HTR-8/SVneo (cell line): ENCODE data around the gene TBX4.

ENCODE experiments used
- DNase-seq: peaks from one replicate; pipeline ENCODE4 v3.0.0; 2011; ENCODE audit warnings: low spot score, mixed read lengths; ENCODE audit not compliant: insufficient read length
- FAIRE-seq: peaks from 2 replicates; lab custom pipeline; 2011; peaks lifted over from hg19 to GRCh38; lab: Jason Lieb, UNC

Gene TBX4

DNA sequence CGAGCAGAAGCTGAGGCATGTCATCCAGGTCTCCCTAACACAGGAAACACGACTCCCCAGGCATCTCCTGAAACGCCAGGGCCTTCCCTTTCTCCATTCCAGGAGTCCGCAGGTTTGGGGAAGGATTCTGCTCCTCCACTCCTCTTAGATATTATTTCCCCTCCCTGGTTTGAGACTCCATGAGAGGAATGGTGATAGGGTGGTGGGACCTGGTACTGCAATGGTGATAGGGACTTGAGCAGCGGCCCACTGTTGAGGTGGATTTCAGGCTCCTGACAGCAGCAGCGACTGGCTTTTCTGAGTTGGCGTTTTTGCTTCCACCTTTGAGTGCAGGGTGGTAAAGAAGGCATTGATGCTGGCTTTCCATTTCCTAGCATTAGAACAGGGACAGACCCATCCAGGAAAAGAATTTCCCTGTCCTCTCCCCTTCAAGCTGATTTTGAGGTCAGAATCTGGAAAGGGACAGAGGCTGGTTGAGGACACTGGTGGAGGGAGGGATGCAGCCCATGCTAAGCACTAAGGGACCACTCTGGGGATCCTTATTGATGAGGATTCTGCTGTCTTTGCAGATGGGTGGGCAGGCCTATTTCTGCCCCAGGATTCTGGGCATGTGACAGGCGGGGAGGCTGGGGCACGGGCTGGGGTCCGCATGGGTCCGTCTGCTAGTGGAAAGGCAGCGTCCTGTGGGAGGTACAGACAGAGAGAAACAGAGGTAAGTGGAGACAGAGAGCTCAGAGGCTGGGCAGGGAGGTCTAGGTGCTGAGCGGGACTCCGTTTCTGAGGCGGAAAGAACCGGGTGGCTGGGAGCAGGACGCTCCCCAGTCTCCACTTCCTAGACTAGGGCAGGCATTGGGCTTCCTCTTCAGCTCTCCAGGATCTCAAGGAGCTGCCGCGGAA lies 1.3 kb upstream of the TBX4 start:
- DNase-seq (no peak), FAIRE-seq (peak; percentile 40)

DNA sequence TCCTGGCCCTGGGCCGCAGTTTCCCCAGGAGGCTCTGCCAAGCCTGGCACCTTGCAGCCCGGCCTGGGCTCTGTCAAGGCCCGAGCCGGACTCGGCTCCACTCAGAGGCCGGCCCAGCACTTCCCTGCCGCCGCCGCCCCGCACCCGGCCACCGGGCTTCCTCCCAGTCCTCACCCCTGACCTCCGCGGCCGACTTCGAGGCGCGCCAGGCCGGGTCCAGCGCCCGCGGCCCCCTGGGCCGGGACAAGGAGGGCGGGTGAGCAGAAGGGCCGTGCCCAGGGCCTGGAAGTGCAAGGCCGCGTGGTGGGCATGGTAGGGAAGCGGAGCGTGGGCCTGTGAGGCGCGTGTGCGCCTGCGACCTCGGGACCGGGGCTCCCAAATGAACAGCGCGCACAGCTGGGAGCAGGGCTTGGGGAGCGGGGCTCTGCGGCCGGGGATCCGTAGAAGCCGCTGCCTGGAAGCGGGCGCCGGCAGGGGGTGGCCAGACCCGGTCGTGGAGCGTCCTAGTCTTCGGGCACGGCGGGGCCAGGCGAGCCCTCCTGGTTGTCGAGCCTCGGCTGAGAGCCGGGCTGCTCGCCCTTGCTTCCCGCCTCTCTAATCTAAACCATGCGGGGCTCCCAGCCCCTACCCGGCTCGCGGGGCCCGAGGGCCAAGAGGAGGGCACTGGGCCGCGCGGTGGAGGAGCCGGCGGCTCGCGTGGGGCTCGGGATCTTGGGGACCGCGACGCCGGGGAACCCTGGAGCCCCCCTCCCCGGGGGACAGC lies 503 bp upstream of the TBX4 start:
- FAIRE-seq, result no peak

DNA sequence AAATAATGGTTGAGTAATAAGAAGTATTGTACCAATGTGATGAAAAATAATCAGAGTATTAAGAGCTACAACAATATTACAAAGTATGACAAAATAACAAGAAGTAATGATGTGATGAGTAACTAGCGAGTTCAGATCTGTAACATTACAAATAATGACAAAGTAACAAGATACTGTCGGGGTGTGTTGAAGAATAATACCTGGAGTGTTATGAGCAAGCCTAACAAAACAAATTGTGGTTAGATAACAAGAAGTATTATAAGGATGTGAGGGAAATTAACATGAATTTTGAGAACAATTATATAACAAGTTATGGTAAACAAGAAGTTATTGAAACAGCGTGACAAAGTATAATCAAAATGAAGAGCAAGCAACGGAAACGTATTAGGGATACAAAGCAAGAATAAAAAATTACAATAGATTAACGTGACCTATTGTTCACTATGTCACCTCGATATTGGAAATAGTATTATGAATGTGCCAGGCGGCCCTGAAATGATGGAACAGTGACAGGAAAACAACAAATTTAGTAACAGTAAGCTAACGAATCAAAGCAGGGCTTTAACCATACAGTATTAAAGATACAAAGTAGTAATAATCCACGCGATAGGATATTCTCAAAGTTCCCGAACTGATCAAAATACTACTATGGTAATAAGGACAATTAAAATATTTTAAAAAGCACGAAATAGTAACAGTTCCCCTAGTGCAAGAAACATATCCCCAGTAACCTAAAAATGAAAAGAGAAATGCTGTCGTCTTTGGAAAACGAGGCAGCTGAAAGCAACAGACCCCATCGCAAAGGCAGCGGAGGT lies 1.6 kb downstream of the TBX4 start:
- peak; percentile 49 for FAIRE-seq
- DNase-seq, result no peak

More for the DNA sequence above, 503 bp upstream of the TBX4 start:
- no peak for DNase-seq

DNA sequence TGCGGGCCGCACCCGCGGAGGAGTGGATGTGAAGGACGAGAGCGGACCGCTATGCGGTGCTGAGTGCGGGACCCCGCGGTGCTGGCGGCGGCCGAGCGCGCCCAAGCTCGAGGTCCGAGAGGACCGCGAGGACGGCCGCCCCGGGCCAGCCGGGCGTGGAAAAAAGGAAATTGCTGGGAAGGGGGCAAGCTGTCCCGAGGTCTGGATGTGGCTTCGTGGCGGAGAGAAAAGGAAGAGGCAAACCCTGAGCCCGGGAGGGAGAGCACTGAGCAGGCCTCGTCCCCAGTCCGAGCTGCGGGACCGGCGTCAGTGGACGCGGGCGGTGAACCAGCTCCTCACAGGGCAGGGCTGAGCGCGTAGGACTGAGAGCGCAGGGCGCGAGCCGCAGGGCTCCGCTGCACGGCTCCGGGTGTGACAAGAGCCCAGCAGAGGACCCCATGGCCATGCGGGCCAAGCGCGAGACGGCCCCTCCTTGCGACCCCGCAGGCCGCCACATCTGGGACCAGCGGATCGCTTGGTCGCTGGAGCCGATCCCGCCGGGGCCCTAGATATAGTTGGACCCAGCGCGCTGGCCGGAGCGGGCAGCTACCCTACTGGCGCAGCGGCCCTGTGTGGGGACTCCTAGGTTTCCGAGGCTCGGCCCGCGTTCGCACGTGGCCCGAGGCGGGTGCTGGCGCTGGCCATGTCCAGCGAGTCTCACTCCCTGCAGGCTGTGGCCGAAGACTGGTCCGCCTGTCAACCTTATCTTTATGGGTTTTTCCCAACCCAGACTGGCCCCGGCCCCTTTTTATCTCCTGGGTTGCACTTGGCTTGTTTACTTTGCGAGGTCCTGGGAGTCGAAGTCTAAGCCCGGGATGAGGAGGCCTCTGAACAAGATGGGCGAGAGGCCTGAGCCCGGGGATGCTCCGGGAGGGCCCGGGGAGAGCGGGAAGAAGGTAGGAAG lies 2.4 kb downstream of the TBX4 start:
- DNase-seq (no peak), FAIRE-seq (no peak)

DNA sequence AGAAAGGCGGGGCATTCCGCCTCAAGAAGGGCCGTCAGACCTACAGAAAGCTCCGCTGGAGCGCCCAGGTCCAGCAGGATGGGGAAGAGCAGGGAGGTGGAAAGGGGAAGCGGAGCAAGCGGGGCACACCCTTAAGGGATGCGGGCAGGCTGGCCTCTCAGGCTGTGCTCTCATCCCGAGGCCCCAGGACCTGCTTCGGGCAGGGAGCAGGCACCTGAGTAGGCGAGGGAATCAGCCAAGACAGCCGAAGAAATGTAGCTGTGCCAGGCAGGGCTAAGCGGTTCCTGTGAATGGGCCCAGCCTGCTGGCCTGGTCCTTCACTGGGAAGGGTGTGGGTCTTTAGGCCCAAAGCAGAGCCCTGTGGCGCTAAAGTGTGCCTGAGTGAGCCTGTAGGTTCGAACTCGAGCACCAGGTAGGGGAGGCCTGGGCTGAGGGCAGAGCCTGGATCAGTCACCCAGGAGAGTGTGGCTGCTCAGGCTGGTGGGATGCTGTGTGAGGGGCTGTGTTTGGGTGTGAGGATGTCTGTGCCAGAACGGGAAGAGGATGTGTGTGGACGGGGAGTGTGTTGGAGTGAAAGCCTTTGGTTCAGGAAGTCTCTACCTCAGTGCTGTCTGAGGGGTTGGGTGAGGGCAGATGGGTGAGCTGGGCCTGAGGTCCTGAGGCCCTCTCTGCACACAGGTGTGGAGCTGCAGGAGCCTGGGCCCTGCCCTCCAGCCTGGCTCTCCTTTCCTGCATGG lies 3.3 kb downstream of the TBX4 start:
- DNase-seq (no peak), FAIRE-seq (peak; percentile 81)

DNA sequence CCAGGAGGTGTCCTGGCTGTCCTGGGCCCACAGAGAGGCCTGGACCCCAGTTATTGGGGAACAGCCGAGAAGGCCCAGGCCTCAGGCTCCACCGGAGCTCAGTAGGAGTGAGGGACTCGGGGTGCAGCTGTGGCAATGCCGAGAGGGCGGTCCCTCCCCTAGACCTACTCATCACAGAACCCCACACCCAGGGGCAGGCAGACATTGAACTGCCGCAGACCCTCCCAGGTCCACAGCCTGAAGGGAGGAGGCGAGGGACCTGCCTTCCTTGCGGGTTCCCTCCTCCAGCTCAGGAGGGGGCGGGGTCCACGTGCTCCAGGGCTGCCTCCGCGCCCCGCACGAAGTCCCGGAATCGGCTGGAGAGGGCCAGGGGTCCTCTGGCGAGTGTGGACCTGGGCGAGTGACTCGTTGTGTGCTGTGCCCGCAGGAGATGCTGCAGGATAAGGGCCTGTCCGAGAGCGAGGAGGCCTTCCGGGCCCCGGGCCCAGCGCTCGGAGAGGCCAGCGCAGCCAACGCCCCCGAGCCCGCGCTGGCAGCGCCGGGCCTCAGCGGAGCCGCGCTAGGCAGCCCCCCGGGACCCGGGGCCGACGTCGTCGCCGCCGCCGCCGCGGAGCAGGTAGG lies 3.9 kb downstream of the TBX4 start:
- no peak for FAIRE-seq
- DNase-seq, result no peak

DNA sequence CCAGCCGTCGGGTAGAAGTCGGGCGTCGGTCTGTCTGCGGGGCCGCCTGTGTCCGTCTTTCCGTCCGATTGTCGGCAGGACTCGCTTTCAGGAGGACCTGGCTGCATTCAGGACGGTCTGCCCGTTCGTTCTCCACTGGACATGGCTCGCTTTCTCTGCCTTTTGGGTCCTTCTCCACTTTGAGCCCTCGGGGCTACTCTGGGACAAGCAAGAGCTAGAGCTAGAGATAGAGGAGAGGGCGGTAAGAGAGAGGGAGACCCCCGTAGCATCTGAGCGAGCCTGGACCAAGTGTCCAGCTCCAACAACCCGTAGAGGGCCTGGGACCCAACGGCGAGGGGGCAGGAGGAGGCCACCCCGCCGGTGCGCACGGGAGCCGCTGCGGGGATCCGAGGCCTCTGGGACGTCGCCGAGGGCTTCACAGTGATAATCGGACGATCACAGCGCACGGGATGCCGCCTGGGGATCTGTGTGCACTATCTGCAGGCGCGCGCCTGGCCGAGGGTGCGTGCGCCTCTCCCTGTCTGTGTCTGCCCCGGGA lies 4.5 kb downstream of the TBX4 start:
- FAIRE-seq (no peak), DNase-seq (no peak)

DNA sequence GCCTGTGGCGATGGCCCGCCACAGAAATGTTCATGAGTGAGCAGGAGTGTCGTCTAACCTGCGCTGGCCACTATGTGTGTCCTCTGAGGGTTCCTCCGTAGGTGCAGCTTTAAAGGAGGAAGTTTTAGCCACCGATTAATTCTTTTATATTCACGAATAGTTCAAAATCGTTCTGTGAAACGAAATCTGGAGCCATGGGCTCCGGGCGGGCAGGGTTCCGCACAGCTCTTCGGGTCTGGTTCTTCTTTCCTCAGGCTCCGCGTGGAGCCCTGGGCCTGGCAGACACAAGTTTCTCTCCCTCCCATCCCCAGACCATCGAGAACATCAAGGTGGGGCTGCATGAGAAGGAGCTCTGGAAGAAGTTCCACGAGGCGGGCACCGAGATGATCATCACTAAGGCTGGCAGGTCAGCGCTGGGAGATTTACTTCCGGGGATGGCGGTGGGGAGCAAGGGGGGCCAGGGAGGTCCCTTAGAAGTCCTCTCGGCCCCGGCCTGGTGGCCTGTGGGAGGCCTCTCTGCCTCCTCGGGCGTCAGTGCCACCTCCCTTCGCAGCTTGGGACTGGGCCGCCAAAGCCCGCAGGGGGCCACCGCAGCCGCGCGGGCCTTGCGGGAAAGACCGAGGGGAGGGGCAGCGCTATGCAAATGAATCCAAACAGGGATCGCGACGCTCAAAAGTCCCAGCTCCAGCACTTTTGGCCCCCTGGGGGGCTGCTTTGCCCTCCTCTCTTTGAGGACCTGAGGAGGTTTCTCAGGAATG lies 5.2 kb downstream of the TBX4 start:
- FAIRE-seq (no peak), DNase-seq (no peak)

DNA sequence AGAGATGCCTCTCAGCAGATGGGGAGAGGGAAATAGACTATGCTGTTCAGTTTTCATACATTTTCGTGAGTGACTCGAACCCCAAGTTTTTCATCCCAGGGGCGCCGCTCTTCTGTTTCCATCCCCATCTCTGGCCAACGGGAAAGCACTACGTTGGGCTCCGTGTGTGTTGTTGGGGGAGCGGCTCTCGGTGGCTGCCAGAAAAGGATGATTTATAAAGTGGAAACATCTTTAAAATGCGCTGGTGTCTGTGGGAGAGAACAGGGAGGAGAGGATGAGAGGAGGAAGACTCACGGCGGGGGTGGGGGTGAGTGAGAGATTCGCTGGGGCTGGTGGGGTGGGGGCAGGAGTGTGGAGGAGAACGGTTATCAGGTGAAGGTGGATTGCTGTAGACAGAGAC lies 5.8 kb downstream of the TBX4 start:
- DNase-seq (no peak), FAIRE-seq (no peak)

DNA sequence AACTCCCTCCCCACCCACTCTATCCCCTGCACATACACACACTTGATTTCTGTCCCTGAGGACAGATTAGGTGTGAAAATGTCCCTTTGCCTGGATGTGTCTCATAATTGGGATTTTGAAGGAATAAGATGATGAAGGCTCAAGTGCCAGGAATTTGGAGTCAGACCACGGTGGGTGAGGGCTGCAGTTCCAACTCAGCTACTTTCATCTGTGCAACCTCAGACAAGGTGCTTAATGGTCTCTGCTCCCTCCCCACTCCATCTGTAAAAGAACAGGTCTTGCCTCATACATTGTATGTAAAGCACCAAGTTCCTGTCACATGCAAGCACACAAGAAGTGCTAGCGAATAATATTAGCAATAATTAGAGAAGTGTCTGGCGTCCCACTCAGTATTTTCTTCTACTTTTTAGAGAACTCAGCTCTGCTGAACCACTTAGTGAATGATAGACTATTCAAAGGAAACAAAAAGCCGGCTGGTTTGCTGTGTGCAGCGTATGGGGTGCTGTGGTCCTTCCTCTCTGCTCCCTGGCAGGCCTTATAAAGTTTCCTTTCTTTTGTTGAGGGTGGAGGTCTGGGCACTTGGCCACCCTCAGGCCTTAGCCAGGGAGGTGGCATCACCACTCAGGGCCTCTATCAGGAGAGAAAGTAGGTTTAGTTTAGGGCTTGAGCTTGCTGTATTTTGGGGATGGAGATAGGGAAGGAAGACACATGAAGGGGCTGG lies 6.4 kb downstream of the TBX4 start:
- FAIRE-seq (peak; percentile 94), DNase-seq (no peak)

DNA sequence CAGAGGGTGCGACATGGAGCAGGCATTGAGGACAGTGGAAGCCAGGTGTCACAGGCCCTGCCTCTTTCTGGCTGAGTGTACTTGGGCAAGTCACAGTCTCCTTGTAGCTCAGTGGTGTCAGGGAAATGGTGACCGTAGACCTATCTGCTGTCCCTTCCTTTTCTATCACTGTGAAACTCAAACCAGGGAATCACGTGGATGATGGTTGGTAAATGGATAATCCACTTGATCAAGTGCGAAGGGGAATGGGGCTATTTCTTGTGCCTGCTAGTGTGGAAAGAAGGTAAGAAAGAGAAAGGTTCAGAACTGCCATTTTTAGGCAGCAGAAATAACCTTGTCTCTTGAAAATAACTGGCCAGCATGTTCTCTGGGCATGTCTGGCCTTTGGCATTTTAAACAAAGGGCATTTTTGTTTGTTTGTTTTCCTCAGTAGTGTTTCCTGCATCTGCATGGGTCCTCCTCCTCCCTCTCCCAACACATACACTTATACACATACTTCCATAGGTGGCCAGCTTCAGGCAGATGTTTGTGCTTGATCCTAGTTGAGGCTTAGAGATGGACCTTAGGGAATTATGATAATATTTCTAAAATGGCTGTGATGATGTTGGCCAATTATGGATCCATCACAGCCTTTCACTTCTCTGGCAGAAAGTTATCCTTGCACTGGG lies 7.1 kb downstream of the TBX4 start:
- FAIRE-seq (peak; percentile 42), DNase-seq (no peak)

DNA sequence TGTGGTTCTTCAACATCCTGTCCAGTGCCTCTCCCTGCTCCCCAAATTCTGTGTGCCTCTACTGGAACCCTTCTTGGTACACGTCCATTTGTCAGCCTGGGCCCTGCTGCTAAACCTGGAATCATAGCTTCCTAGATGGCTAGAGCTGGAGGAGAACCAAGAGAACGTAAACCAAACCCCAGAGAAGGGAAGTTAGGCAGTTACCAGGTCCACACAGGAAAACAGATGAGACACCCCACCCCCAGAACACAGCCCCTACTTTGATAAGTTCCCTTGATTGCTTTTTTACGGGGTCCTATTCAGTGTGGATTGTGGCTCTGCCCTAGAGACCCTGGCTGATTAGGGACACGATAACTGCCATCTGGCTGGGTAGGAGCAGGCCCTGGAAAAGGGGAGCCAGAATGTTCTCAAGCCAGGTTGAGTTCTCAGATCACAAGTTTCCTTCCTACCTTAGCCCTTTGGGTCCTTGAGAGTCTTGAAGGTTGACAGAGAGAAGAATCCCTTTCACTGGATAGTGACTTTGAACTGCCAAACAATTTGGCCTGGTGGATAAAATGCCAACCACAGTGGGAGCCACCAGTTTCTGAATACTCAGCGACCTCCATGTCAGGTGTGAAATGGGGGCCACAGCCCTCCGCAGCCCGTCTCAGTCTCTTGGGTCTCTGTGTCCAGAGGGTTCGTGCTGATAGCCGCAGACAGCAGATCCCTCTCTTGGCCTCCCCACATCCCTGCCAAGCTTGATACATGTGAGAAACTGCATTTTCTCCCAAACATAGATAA lies 7.9 kb downstream of the TBX4 start:
- DNase-seq, result no peak

DNA sequence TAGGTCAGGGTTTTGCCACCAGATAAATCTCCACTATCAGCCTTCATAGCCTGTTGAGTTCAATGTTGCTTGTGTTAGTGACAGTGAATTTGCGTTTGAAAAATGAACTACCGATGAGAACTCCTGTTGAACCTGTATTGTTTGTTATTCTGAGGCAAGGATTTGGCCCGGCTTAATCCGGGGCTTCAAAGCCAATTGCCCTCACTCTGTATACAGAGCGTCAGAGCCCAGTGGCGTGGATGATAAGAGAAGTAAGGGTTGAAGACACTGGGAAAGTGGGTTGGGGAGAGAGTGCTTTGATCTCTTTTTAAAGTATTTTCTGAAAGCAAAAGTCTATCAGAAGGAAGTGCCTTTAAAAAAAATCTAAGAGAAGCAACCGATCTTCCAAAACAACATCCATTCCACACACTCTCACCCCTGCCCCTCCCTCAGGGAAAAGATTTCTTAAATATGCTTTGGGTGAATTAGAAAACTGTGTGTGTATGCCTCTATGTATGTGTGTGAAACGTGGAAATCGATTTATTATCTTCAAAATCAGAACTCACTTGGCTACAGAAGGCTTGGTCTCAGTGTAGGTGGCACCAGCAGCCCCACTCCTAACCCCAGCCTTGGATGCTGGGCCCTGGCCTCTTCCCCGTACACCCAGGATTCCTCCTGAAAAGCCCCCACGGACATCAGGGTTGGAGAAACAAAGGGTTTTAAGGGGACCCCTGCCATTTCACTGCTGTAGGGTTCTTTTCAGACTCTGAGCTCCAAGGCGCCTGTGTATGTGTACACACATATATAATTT lies 8.8 kb downstream of the TBX4 start:
- no peak for DNase-seq
- no peak for FAIRE-seq

More for the DNA sequence above, 7.9 kb downstream of the TBX4 start:
- FAIRE-seq, result peak; percentile 60

DNA sequence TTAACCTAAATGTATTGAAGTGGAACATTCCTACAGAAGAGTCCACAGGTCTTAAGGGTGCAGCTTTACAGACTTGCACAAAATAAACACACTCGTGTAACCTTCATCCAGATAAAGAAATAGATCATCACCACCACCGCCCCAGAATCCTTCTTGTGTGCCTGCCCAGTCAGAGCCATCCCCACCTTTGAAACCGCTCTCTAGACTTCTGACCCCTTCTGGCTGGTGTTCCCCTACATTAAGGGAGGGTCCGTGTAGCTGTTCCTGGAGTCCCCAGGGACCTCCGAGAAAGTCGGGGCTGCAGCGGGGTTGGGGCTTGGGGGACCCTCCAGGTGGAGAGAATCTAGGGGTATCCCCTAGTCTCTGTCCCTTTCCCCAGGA lies 9.4 kb downstream of the TBX4 start:
- FAIRE-seq (no peak), DNase-seq (no peak)
